IMR-90 (cell line): ENCODE measurements around the gene FADS6.

Source experiments
- CEBPB ChIP-seq: IDR thresholded peaks from 2 replicates; pipeline ENCODE4 v1.6.1; 2012; ENCODE audit warnings: low read depth, low read length, improper control_type of control experiment
- CTCF ChIP-seq: conservative IDR thresholded peaks from 2 replicates; pipeline ENCODE4 v1.5.1; 2012; ENCODE audit warnings: mild to moderate bottlenecking, low read depth, low read length, improper control_type of control experiment
- FOS ChIP-seq: fragments of 150-350 bp; IDR thresholded peaks from 2 replicates; pipeline ENCODE4 v1.6.1; 2016; ENCODE audit warnings: low read depth, low read length
- MAZ ChIP-seq: IDR thresholded peaks from 2 replicates; pipeline ENCODE4 v1.6.1; 2012; ENCODE audit warnings: low read depth, mild to moderate bottlenecking, low read length, improper control_type of control experiment, moderate library complexity, borderline replicate concordance
- MXI1 ChIP-seq: IDR thresholded peaks from 2 replicates; pipeline ENCODE4 v1.6.1; 2012; ENCODE audit warnings: low read depth, mild to moderate bottlenecking, low read length, moderate library complexity, borderline replicate concordance
- POLR2A ChIP-seq: IDR thresholded peaks from 2 replicates; pipeline ENCODE4 v1.6.1; 2012; ENCODE audit warnings: mild to moderate bottlenecking, low read depth, low read length
- RAD21 ChIP-seq: IDR thresholded peaks from 2 replicates; pipeline ENCODE4 v1.6.1; 2012; ENCODE audit warnings: low read length, improper control_type of control experiment
- RFX5 ChIP-seq: IDR thresholded peaks from 2 replicates; pipeline ENCODE4 v1.8.0; 2012; ENCODE audit warnings: low read depth, mild to moderate bottlenecking, low read length, moderate library complexity
- USF2 ChIP-seq: fragments of 150-350 bp; IDR thresholded peaks from 2 replicates; pipeline ENCODE4 v1.6.1; 2017; ENCODE audit warnings: mild to moderate bottlenecking, antibody characterized with exemption, low read length, low read depth

GRCh38 chr17:74848656-74849399 is 44.6 kb downstream of the FADS6 start:
- TF ChIP-seq MAZ (no peak), POLR2A (no peak), CTCF (no peak), MXI1 (no peak), RFX5 (no peak), FOS (no peak), USF2 (no peak), RAD21 (no peak), CEBPB (no peak)
